ENCODE results near the gene RBP4.

RBP4 gene

DNA sequence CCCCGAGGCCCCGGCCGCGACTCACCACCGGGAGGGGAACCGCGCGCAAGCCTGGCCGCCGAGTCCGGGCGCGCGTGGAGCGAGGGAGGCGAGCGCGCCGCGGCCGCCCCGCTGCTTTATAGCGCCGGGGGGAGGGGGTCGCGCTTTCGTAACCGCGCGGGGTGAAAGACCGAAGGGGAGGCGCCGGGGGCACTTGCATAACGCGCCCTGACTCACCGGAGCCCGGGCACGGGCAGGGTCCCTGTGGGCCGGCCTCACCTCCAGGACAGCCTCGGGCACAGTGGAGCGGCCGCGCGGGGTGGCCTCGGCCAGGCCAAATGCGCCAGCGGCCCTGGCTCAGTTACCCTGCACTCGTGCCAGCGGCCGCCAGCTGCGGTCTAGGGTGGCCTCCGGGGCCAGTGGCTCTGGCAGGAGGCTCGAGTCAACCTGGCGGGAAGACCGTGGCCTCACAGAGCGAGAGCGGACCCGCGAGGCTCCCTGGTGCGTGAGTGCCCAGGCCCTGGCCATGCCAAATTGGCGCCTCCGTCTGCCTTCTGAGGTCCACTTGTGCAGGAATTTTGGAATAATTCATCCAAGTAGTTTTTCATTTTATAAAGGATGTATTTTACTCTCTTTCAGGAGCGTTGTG is at the start of gene RBP4:
TSS of gene RBP4 (minus strand) at position 90 of the 628 bp plus-strand sequence. CDS start 207 bp downstream, outside the sequence.
- Histone ChIP-seq H2AFZ (ENCODE audit: low read depth) (no peak within 1 kb of the TSS), H4K20me1 (ENCODE audit: insufficient read depth) (no peaks in the 10 kb centered on the region), H3K4me2 (no peak within 1 kb of the TSS), H3K36me3 (ENCODE audit: insufficient read depth) (no peaks in the 10 kb centered on the region), H3K27ac (no peak within 1 kb of the TSS), H3K9ac (no peak within 1 kb of the TSS), H3K4me3 (IDR thresholded peaks at IDR 0.05; ENCODE audit: insufficient read depth, low read depth, low read length) (no peak within 1 kb of the TSS), H3K4me1 (ENCODE audit: low read depth, poor library complexity, severe bottlenecking) (no peaks in the 10 kb centered on the region), H3K79me2 (ENCODE audit: insufficient read depth, low read depth) (no peaks in the 10 kb centered on the region), H3K27me3 (ENCODE audit: insufficient read depth, low read depth) (no peaks in the 10 kb centered on the region)
- TF ChIP-seq, protein P1, sequence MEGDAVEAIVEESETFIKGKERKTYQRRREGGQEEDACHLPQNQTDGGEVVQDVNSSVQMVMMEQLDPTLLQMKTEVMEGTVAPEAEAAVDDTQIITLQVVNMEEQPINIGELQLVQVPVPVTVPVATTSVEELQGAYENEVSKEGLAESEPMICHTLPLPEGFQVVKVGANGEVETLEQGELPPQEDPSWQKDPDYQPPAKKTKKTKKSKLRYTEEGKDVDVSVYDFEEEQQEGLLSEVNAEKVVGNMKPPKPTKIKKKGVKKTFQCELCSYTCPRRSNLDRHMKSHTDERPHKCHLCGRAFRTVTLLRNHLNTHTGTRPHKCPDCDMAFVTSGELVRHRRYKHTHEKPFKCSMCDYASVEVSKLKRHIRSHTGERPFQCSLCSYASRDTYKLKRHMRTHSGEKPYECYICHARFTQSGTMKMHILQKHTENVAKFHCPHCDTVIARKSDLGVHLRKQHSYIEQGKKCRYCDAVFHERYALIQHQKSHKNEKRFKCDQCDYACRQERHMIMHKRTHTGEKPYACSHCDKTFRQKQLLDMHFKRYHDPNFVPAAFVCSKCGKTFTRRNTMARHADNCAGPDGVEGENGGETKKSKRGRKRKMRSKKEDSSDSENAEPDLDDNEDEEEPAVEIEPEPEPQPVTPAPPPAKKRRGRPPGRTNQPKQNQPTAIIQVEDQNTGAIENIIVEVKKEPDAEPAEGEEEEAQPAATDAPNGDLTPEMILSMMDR (conservative IDR thresholded peaks at IDR 0.05; ENCODE audit: low read depth, low read length), result no peak

GRCh38 chr10:93639791-93640190 is 38.8 kb upstream of the RBP4 start:
- Histone ChIP-seq H3K4me3 (IDR thresholded peaks at IDR 0.05; ENCODE audit: insufficient read depth, low read depth, low read length) (no peak overlapping the region), H3K27ac (no peak overlapping the region), H3K4me2 (no peak overlapping the region), H4K20me1 (ENCODE audit: insufficient read depth) (no peaks in the 10 kb centered on the region), H3K79me2 (ENCODE audit: insufficient read depth, low read depth) (no peaks in the 10 kb centered on the region), H2AFZ (ENCODE audit: low read depth) (no peak overlapping the region), H3K4me1 (ENCODE audit: low read depth, poor library complexity, severe bottlenecking) (peaks cover 13% of the 10 kb centered on the region), H3K36me3 (ENCODE audit: insufficient read depth) (no peaks in the 10 kb centered on the region), H3K9ac (no peak overlapping the region), H3K27me3 (ENCODE audit: insufficient read depth, low read depth) (no peaks in the 10 kb centered on the region)
- TF ChIP-seq, protein P1 (conservative IDR thresholded peaks at IDR 0.05; ENCODE audit: low read depth, low read length), result no peak

DNA sequence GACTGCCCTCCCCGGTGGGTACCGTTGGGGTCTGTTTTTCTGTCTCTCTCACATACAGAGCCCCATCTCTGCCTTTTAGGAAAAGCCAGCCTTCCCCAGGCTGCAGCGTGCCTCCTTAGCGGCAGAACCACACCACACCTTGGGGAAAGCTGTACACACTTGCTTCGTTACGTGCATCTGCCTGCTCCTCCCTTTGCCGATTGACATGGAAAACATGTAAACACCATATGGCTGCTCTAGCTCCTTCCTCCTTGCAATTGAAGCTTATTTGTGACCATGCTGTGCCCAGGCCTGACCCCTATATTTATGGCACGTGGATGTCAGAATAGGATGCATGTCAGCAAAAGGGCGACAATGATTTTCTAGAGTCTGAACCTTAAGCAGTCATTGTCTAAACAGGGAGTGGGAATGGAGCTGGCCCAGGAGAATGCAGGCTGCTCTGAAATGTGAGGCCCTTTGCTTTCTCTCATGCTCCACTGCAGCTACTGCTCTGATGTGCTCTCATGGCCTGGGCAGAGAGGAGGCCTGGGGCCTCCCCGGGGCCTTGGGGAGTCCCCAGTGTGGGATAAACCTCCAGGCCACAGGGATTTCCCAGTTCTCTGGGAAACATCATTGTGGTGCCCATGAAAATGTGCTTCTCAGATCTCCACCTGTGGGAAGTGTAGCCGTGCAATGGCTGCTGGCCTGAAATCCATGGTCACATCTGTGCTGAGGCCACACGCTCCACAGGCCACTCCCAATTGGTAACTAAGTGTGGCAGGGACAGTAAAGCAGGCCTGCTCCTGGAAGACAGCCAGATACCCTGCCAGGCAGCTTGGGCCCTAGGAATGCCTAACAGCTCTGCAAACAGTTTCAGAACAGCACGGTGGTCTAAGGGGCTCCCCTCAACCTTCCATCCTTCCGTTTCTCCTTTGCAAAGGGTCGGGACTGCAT is 29.9 kb upstream of the RBP4 start:
- Histone ChIP-seq H3K9ac (no peak overlapping the region), H3K27me3 (ENCODE audit: insufficient read depth, low read depth) (no peaks in the 10 kb centered on the region), H2AFZ (ENCODE audit: low read depth) (no peak overlapping the region), H3K4me1 (ENCODE audit: low read depth, poor library complexity, severe bottlenecking) (no peaks in the 10 kb centered on the region), H3K79me2 (ENCODE audit: insufficient read depth, low read depth) (no peaks in the 10 kb centered on the region), H4K20me1 (ENCODE audit: insufficient read depth) (no peaks in the 10 kb centered on the region), H3K4me3 (IDR thresholded peaks at IDR 0.05; ENCODE audit: insufficient read depth, low read depth, low read length) (no peak overlapping the region), H3K36me3 (ENCODE audit: insufficient read depth) (no peaks in the 10 kb centered on the region), H3K27ac (no peak overlapping the region), H3K4me2 (no peak overlapping the region)
- TF ChIP-seq, protein P1 (conservative IDR thresholded peaks at IDR 0.05; ENCODE audit: low read depth, low read length), result no peak

- TF ChIP-seq, protein P1 (conservative IDR thresholded peaks at IDR 0.05; ENCODE audit: low read depth, low read length), result no peak
- no peaks in the 10 kb centered on the region for H3K27me3 ChIP-seq (ENCODE audit: insufficient read depth, low read depth)
- H3K4me3 ChIP-seq (IDR thresholded peaks at IDR 0.05; ENCODE audit: insufficient read depth, low read depth, low read length), result no peak overlapping the region
- H3K27ac ChIP-seq, result no peak overlapping the region
- no peaks in the 10 kb centered on the region for H3K36me3 ChIP-seq (ENCODE audit: insufficient read depth)
- no peaks in the 10 kb centered on the region for H3K4me1 ChIP-seq (ENCODE audit: low read depth, poor library complexity, severe bottlenecking)
- H4K20me1 ChIP-seq (ENCODE audit: insufficient read depth), result no peaks in the 10 kb centered on the region
- H3K4me2 ChIP-seq, result no peak overlapping the region
- no peak overlapping the region for H3K9ac ChIP-seq
- H3K79me2 ChIP-seq (ENCODE audit: insufficient read depth, low read depth), result no peaks in the 10 kb centered on the region
- H2AFZ ChIP-seq (ENCODE audit: low read depth), result no peak overlapping the region
Observed at GRCh38 chr10:93629647-93630305, 28.7 kb upstream of the RBP4 start.
